GM19238 (cell line): ENCODE measurements around the gene ELP2.

Source experiments
- DNase-seq: peaks from one replicate; pipeline ENCODE4 v3.0.0; 2011; ENCODE audit warnings: low spot score; ENCODE audit not compliant: insufficient read length

ELP2 gene

GRCh38 chr18:36229188-36229587 lies 99.5 kb downstream of the ELP2 start:
- DNase-seq: no peak
